OCI-M2 (cell line): ENCODE measurements around the gene DOCK1.

Source experiments
- DNase-seq: peaks from one replicate; lab custom pipeline; 2025; ENCODE audit not compliant: unreplicated experiment; lab: John Stamatoyannopoulos, UW

DOCK1 gene

DNA sequence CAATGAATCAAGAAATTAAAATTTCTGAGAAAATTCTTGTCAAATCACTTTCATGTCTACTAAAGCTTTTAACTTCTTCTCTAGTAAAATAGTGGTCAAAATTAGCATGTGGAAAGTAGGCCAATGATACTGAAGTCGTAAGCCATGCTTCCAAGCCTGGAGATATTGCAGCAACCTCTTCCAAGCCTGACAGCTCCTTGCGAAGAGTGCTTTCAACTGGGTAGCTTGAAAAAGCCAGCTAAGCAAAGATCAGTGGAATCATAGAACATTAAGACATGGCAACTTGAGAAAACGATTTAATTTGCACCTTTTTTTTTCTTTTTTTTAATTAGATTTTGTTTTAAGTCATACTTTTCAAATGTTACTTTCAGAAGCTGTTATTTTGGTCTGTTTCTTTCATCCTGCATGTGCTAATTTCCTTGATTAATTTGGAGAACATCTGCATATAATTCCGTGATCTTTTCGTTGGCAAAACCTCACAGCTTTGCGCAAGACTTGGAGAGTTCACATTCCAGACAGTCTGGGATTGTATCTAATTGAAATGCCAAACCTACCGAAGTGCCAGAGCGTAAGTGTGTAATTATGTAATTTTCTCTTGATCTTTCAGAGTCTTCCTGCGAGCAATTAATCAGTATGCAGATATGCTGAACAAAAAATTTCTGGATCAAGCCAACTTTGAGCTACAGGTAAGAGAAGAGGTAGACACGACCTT, 433.3 kb downstream of the DOCK1 start:
- DNase-seq = no peak

DNA sequence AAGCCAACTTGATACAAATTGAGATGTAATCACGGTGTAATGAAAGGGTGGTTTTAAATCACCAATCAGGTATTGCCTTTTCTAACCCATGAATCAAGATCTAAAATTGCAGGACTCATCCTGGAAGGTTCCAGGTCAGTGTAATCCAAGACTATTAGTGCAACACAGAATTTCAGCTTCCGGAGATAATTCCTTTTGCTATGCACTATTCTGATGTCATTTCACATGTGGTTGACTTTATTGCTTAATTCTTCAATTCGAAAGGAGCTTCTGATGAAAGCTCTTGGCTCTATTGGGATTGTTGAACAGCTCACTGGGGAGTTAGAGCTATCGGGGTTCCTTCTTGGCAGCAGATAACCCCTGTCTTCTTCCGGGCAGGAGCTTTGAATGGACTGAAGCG, 438.6 kb downstream of the DOCK1 start:
- DNase-seq = no peak

DNA sequence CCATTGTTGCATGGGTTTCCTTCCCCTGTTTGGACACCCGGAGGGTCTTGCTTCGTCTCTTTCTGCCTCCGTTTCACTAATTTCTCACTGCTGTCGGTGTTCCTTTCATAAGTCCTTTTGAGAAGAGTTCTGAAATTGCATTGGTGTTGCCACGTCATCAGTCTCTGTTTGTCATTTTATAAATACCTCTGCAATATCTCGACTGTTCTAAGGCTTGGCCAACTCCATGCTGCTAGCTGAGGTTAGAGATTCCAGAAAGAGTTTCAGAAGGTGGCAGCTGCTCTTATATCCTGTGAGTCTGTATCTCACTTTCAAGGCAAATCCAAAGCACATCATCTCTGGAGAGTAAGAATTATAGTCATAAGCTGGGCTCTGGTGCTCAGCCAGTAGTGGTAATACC, 439.1 kb downstream of the DOCK1 start:
- no peak for DNase-seq

DNA sequence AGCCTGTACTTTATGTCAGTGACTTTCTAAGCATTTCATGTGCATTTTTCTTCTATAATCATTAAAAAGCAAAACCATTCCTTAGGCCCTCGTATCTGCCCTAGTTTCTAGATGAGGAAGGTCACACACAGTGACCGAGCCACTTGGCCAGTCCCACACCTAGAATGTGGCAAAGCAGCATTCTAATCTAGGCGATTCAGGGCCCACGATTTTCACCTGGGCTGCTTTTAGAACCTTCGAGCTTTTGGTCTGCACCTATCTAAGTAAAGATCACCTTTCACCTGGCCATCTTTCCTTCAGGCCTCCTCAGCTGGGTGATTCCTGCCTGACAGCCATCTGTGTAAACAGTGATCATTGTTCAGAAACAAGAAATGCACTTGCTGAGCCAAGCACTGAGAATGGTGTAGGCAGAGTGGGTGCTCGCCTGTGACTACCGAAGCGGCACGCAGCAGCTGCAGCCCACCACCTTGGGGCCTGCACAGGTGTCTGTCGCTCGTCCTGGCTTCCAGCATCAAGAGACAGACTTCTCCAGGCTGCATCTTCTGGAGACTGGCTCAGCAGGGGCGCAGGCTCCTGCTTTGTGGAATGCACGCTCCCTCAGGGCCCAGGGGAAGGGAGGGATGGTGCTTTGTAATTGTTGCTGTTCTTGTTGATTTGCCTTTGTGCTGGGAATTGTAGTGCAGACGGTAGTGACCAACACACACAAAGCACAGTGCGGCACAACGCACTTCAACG, 440.2 kb downstream of the DOCK1 start:
- DNase-seq = no peak

DNA sequence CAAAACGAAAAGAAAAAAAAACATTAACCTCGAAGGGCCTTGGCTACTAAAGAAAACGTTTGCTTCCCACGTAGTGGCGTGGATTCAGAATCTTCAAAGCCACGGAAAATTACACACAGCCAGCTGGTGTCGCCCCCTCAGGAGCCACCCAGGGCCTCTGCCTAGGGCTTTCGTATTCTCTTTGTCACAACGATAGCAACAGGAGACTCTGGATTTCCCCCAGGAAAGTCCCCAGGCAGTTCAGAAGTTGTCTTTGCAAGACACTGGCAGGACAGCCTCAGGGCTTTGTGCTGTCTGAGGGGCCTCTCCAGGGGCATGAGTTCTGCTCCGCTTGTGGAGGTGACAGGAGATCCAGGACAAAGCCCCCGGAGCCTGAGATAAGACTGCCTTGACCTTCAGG, 441.4 kb downstream of the DOCK1 start:
- DNase-seq = no peak

DNA sequence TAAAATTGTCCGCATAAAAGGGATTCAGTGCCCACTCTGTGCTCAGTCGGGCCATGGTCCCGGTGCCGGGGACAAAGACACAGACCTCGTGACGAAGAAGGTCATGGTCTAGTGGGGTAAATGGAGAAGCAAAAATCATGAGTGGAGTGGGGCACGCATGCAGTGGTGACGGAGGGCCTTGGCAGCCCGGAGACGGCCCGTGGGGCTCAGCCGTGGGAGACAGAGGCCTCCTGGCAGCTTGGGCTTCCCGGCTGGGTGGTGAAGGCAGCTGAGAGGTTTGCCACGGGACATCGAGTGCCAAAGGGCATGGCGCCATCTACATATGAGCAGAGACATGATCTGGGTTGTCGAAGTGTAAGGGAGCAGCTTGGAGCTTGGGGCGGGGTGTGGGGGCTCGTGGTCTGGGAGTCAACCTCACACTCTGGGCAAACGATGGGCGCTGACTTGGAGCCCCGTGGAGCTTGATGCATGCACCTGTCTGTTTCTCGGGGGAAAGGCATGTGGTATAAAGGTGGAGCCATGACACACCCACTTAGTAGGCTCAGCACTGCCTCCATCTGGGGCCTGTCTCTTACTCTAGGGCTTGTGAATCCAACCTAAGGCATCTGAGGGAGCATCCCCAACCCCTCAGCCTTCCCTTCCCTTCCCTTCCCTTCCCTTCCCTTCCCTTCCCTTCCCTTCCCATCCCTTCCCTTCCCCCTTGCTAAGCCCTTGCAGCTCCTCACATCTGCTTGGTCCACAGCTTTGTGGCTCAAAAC, 442.2 kb downstream of the DOCK1 start:
- no peak for DNase-seq

DNA sequence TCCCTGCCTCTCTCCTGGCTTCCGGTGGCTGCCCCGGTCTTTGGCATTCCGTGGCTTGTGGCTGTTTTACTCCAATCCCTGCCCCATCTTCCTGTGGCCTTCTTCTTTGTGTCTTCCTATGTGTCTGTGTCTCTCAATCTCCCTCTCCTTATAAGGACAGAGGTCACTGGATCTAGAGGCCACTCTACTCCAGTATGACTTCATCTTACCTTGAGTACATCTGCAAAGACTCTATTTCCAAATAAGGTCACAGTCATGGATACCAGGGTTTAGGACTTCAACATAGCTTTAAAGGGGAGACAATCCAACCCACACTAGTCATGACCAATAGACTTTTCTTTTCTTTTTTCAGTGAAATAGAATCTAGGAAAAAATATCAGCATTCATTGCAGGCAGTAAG, 444.5 kb downstream of the DOCK1 start:
- DNase-seq = no peak

DNA sequence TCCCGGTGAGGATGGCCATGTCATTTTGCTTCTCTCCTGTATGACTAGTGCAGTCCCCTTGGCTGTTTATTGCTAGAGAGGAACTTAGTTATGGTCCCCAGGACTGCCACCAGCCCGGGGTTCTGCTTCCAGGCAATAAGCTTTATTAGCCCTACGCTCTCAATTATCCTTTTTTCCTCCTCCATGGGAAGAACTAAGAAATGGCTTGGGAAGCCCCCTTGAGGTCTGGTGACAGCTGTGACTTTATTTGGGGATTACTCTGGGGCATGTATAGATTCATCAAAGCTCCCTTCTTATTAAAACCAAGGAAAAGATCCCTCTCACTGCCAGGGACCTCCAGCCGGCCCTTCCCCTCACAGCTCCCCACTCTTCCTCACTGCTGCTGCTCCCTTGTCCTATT, 446.3 kb downstream of the DOCK1 start:
- no peak for DNase-seq

DNA sequence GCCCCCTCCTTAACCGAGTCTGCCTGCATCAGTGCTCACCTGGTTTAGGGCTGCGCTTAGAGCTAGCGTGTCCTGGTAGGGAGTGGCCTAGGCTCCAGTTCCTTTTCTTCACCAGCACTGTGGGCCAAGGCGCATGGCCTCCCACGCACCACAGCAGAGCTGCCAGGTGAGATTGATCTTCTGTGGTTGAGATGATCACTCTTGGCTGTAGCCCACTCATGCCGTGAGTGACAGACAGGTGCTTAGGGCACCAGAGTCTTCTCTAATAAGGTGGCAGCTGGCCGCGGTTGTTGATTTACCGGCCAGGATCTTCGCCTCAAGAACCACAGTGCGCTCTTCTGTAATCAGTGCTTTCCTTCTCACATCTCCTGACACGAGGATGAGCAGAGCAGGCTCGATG, 448.3 kb downstream of the DOCK1 start:
- no peak for DNase-seq

DNA sequence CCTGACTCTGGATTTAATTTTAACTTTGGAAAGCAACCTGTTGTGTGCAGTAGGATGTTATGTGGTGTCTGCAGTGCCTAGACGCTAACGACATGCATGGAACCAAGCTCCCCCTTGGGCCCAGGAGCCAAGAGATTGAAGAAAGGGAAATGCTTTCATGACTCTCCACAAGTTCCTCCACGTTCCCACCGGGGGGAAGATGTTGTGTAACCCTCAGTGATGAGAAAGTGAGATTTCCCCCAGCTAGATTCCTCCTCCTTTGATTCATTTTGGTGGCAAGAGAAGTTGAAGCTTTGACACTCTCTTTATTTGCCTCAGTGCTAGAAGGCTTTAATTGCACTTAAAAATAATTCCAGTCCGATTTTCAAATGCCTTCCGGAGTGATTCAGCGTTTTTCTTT, 449.0 kb downstream of the DOCK1 start:
- no peak for DNase-seq

DNA sequence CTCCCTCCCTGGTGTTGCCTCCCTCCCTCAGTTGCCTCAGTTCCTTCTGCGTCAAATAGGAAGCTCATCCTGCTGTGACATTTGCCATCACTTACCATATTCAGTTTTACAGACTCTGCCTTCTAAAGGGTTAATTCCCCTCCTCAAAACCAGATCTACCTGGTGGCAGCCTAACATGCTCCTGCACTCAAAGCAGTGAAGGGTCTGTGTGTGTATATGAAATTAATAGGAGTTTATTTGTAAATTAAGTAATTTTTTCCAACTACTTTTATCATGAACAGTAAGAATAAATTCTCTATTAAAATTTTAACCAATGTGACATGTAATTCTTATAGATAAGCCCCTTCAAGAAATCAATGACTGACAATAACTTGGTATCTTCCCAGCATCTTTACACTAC, 449.8 kb downstream of the DOCK1 start:
- DNase-seq = no peak

DNA sequence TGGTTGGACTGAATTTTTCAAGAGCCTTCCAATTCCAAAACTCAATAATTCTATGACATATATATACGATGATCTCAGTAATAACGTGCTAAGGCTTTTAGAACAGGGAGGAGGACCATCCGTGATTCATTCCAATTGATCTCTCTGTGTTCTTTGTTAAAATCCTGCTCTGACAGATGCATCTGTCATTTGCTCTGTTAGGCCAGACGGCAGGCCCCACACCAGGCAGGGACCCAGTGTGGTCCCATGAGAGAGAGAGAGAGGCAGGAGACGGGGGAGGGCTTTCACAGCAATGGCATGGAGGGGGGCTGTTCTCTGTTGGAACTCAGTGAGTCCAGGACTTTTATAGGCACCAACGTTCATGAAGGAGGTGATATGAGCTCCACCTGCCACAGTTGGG, 451.1 kb downstream of the DOCK1 start:
- no peak for DNase-seq

DNA sequence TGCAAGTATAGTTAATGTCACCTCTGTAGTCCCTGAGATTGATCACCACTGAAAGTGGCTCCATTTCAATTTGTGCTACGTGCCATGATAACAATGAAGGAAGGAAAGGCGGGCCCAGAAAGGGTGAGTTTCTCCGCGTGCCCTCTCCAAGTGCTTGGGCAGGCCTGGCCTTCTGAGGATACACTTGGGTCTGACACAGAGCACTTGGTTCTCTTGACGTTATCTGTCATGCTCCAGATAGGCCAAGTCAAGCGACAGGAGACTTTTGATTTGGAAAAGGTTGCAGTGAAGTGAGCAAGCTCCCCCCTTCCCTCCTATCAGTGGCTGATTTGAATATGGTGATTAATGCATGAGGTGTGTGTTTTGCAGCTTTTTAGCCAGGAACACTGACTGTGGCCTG, 452.0 kb downstream of the DOCK1 start:
- no peak for DNase-seq

DNA sequence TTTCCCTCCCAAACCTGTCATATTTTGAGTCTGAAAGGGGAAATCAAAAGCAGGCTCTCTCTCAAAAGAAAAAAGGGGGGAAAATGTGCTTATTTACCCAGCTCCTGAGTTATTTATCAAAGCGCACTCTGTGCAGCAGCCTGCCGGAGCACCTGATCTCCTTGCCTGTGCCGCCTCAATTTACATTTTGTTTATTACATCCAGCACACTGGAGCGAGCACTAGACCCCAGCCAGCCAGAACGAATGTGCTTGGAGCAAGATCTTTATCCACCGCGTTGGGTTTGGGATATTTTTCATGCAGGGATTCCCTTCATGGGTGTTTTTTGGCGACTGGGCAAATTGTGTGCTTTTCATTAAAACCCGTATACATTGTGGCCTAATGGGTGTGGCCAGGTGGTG, 453.1 kb downstream of the DOCK1 start:
- DNase-seq = no peak

DNA sequence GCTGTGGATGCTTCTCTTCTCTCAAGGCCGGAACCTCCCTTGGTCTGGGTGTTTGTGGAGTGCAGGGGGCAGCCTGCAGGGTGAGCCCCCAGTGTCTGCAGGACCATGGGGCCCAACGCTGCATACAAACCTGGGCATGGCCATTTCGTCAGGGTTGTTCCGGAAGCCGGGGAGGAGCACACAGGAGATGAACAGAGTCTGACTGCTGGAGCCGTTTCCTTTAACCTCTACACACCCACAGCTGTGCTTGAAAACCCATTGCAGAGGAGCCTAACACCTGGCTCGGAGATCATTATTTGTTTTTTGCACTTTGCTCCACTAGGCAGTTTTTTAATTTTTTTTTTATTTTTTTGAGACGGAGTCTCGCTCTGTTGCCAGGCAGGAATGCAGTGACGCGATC, 458.8 kb downstream of the DOCK1 start:
- no peak for DNase-seq

DNA sequence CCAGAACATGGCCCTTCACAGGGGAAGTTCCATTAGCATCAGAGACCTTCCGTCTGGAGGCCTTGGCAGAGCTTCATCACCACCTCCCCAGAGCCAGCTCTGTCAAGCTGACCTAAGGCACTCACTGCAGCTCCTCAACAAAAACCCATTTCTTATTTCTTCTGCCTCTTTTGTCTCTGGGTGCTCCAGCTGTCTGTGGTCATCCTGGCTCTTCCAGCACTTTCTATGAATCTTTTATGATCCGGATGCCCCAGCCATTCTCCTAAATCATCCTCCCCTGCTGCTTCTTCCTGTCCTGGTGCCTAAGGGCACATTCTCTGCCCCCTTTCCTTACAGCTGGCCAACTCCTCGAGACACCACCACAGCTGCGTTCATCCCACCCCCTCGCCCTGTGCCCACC, 462.9 kb downstream of the DOCK1 start:
- DNase-seq = no peak

DNA sequence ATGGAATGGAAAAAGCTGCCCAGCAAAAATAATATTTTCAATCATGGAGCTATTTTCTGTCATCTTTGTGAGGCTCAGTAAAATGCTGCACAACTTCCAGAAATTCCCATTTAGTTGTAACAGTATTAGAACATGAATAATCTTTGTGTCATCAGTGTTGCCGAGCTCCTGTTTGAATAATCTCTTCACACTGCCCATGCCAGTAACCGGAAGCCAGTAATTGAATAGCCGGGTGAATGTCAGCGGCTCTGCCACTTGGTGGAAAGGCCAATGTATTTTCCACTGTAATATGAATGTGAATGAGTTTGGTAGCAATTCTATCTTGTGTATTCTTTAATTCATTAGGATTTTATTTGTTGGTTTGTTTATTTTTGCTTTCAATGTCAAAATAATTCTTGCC, 463.7 kb downstream of the DOCK1 start:
- DNase-seq = no peak

DNA sequence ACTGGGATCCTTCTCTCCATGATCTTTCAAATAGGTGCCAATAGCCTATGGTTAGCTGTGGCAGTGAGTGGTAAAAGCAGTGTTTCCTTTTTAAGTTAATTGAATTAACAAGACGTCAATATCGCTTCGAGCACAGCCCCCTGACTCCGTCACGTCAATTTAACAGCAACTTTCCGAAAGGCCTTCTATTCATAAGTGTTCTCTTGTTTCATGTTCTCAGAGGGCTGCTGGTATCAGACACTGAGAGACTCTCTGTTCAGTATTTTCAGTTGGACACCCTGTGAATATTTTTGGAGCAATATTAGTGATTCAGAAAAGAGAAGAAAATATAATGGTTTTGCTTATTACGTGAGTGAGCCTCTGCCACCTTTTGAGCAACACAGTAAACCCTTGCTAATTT, 465.4 kb downstream of the DOCK1 start:
- DNase-seq = no peak

DNA sequence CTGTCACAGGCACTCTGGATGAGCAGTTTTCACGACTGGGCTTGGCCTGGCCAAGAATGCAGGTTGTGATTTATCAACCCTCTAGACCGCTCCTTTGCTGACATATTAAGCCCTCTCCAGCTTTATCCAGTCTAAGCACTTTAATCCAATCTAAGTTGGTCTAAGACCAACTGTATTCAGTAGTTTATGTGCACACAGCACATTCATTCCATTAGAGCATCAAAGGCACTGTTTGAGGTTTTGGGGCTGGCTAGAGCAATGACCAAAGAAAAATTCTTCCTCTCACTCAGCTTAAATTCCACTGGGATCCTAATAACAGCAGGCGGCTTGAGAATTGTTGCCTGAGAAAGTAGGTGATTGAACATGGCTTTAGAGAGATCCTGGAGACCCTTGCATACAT, 467.1 kb downstream of the DOCK1 start:
- DNase-seq = no peak

DNA sequence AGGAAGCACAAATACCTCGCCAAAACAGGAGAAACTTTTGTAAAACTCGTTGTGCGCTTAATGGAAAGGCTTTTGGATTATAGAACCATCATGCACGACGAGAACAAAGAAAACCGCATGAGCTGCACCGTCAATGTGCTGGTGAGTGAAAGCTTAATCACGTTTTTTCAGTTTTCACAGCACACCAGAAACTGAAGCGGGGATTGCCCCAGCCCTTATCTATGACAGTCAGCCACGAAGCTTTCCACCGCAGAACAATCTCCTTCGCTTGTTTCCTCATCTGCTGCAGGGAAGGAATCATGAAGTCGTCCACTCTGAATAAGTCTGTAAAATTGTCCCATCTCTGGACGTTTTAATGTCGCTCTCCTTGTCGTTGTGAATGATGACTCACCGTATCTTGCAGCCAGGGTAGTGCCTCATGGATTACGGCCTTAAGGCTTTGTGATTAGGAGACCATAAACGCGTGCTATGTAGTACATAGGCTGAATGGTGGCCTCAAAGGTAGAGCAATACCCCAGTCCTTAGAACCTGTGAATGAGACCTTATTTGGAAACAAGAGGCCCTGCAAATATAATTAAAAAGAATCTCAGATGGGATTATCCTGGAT, 468.9 kb downstream of the DOCK1 start:
- DNase-seq = no peak

DNA sequence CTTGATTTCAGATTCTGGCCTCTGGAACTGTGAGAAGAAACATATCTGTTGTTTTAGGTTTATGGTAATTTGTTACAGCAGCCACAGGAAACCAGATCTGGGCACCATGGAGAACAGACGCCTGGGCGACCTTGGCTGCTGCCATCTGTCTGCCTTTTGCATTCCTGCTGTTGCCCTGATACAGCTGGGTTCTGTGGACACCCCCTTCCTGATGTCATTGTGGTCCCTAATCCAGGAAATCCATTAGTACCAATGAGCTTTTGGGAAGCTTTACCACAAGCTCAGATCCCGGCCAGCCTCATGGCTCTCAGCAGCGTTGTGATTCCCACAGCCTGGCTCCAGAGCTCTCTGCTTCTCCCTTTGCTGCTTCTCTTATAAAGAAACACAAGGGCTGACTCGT, 469.7 kb downstream of the DOCK1 start:
- no peak for DNase-seq

DNA sequence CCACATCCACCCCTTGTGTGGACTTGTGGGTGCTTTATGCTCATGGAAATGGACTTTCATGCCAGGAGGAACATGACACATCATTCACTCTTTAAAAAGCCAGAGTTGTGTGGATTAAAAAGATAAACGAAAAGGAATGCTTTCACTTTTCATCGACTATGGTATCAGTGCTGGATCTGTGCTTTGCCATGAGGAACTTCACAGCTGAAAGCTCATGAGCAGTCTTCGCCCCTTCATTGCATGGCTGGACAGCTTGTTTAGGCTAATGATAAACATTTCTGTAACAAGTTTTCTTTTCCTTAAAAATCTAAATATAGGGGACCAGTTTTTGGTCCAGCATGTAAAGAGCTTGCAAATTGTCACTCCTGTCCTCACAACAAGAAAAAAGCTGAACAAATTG, 470.2 kb downstream of the DOCK1 start:
- no peak for DNase-seq
